HG03066 (cell line): ENCODE results near the gene TGM4.

ENCODE experiments used
- ATAC-seq: cut with Tn5 transposase; IDR thresholded peaks from one replicate; pipeline ENCODE4 v1.9.1; 2021; ENCODE audit warnings: low read depth; ENCODE audit not compliant: unreplicated experiment

Gene TGM4

GRCh38 chr3:44913868-44914468 lies 39.6 kb downstream of the TGM4 start:
- ATAC-seq, result no peak

- no peak for ATAC-seq
Observed at GRCh38 chr3:44914936-44915335, 40.5 kb downstream of the TGM4 start.

- no peak for ATAC-seq
Observed at GRCh38 chr3:44915702-44916438, 41.5 kb downstream of the TGM4 start.

GRCh38 chr3:44918087-44918486 lies 43.7 kb downstream of the TGM4 start:
- no peak for ATAC-seq

GRCh38 chr3:44918581-44918980 lies 44.2 kb downstream of the TGM4 start:
- ATAC-seq, result no peak

GRCh38 chr3:44920081-44920480 lies 45.7 kb downstream of the TGM4 start:
- no peak for ATAC-seq

- ATAC-seq, result no peak
Observed at GRCh38 chr3:44923632-44924456, 49.4 kb downstream of the TGM4 start.

- no peak for ATAC-seq
Observed at GRCh38 chr3:44924457-44925084, 50.2 kb downstream of the TGM4 start.

- ATAC-seq, result no peak
Observed at GRCh38 chr3:44926172-44926571, 51.8 kb downstream of the TGM4 start.

GRCh38 chr3:44926921-44927320 lies 52.5 kb downstream of the TGM4 start:
- ATAC-seq, result no peak

GRCh38 chr3:44927371-44927770 lies 53.0 kb downstream of the TGM4 start:
- no peak for ATAC-seq

GRCh38 chr3:44929782-44930181 lies 55.4 kb downstream of the TGM4 start:
- ATAC-seq, result no peak

- no peak for ATAC-seq
Observed at GRCh38 chr3:44930911-44931310, 56.5 kb downstream of the TGM4 start.

GRCh38 chr3:44931791-44932190 lies 57.4 kb downstream of the TGM4 start:
- no peak for ATAC-seq

GRCh38 chr3:44932271-44932670 lies 57.9 kb downstream of the TGM4 start:
- ATAC-seq, result no peak

GRCh38 chr3:44932986-44933944 lies 58.9 kb downstream of the TGM4 start:
- ATAC-seq, result no peak

GRCh38 chr3:44939581-44940036 lies 65.2 kb downstream of the TGM4 start:
- no peak for ATAC-seq

- ATAC-seq, result no peak
Observed at GRCh38 chr3:44942202-44942921, 68.0 kb downstream of the TGM4 start.

- ATAC-seq, result no peak
Observed at GRCh38 chr3:44948239-44948638, 73.8 kb downstream of the TGM4 start.
